ENCODE data around the gene SOWAHA.

DNA sequence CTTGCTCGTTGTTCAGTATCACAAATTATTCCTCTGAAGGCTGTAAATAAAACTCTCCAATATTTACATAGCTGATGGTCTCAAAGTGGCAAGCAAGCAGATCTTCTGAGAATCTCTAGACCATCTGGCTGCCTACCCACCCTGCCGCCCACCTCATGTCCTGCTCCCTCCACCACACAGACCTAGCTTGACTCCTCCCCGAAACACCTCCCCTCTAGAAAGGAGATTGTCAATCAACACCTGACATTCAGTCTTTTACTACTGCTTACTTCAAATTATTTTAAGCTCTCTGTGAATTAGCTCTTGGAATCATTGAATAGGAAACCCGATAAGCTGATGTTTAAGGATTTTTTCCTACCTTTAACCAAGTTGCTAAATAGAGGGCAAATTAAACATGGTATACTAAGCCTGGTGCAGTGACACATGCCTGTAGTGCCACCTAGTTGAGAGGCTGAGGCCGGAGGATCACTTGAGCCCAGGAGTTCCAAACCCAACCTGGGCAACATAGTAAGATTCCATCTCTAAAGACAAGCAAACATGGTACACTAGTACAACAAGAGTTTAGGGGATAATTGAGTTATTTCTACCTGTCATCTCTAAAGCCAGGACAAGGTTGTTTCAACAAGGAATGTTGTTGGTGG, 10.9 kb upstream of the SOWAHA start:
- TF ChIP-seq POLR2A (IDR thresholded peaks at IDR 0.05; ENCODE audit: low read length) (no peak), JUNB (IDR thresholded peaks at IDR 0.05) (no peak), EP300 (IDR thresholded peaks at IDR 0.05) (no peak), NFE2L2 (conservative IDR thresholded peaks at IDR 0.05; ENCODE audit: low read length) (no peak), MYC (IDR thresholded peaks at IDR 0.05; ENCODE audit: borderline replicate concordance, low read length) (no peak)
- TF ChIP-seq, protein P1, sequence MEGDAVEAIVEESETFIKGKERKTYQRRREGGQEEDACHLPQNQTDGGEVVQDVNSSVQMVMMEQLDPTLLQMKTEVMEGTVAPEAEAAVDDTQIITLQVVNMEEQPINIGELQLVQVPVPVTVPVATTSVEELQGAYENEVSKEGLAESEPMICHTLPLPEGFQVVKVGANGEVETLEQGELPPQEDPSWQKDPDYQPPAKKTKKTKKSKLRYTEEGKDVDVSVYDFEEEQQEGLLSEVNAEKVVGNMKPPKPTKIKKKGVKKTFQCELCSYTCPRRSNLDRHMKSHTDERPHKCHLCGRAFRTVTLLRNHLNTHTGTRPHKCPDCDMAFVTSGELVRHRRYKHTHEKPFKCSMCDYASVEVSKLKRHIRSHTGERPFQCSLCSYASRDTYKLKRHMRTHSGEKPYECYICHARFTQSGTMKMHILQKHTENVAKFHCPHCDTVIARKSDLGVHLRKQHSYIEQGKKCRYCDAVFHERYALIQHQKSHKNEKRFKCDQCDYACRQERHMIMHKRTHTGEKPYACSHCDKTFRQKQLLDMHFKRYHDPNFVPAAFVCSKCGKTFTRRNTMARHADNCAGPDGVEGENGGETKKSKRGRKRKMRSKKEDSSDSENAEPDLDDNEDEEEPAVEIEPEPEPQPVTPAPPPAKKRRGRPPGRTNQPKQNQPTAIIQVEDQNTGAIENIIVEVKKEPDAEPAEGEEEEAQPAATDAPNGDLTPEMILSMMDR (IDR thresholded peaks at IDR 0.05), result no peak
- TF ChIP-seq, protein P2, sequence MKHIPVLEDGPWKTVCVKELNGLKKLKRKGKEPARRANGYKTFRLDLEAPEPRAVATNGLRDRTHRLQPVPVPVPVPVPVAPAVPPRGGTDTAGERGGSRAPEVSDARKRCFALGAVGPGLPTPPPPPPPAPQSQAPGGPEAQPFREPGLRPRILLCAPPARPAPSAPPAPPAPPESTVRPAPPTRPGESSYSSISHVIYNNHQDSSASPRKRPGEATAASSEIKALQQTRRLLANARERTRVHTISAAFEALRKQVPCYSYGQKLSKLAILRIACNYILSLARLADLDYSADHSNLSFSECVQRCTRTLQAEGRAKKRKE (CRISPR knock-in tag; IDR thresholded peaks at IDR 0.05; ENCODE audit: low read depth), result no peak
- TF ChIP-seq, protein P3, sequence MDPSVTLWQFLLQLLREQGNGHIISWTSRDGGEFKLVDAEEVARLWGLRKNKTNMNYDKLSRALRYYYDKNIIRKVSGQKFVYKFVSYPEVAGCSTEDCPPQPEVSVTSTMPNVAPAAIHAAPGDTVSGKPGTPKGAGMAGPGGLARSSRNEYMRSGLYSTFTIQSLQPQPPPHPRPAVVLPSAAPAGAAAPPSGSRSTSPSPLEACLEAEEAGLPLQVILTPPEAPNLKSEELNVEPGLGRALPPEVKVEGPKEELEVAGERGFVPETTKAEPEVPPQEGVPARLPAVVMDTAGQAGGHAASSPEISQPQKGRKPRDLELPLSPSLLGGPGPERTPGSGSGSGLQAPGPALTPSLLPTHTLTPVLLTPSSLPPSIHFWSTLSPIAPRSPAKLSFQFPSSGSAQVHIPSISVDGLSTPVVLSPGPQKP (IDR thresholded peaks at IDR 0.05; ENCODE audit: low read depth, low read length), result no peak
- TF ChIP-seq, protein P4, sequence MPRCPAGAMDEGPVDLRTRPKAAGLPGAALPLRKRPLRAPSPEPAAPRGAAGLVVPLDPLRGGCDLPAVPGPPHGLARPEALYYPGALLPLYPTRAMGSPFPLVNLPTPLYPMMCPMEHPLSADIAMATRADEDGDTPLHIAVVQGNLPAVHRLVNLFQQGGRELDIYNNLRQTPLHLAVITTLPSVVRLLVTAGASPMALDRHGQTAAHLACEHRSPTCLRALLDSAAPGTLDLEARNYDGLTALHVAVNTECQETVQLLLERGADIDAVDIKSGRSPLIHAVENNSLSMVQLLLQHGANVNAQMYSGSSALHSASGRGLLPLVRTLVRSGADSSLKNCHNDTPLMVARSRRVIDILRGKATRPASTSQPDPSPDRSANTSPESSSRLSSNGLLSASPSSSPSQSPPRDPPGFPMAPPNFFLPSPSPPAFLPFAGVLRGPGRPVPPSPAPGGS (IDR thresholded peaks at IDR 0.05), result no peak
- TF ChIP-seq, protein P5, sequence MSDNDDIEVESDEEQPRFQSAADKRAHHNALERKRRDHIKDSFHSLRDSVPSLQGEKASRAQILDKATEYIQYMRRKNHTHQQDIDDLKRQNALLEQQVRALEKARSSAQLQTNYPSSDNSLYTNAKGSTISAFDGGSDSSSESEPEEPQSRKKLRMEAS (IDR thresholded peaks at IDR 0.05), result no peak
- TF ChIP-seq, protein P6, sequence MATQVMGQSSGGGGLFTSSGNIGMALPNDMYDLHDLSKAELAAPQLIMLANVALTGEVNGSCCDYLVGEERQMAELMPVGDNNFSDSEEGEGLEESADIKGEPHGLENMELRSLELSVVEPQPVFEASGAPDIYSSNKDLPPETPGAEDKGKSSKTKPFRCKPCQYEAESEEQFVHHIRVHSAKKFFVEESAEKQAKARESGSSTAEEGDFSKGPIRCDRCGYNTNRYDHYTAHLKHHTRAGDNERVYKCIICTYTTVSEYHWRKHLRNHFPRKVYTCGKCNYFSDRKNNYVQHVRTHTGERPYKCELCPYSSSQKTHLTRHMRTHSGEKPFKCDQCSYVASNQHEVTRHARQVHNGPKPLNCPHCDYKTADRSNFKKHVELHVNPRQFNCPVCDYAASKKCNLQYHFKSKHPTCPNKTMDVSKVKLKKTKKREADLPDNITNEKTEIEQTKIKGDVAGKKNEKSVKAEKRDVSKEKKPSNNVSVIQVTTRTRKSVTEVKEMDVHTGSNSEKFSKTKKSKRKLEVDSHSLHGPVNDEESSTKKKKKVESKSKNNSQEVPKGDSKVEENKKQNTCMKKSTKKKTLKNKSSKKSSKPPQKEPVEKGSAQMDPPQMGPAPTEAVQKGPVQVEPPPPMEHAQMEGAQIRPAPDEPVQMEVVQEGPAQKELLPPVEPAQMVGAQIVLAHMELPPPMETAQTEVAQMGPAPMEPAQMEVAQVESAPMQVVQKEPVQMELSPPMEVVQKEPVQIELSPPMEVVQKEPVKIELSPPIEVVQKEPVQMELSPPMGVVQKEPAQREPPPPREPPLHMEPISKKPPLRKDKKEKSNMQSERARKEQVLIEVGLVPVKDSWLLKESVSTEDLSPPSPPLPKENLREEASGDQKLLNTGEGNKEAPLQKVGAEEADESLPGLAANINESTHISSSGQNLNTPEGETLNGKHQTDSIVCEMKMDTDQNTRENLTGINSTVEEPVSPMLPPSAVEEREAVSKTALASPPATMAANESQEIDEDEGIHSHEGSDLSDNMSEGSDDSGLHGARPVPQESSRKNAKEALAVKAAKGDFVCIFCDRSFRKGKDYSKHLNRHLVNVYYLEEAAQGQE (IDR thresholded peaks at IDR 0.05), result no peak
- TF ChIP-seq, protein P7, sequence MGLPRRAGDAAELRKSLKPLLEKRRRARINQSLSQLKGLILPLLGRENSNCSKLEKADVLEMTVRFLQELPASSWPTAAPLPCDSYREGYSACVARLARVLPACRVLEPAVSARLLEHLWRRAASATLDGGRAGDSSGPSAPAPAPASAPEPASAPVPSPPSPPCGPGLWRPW (IDR thresholded peaks at IDR 0.05), result no peak
